Endothelial cell of umbilical vein (primary cell): ENCODE measurements around the gene CYP39A1. TPM values are rescaled to one million over a fixed set of nuclear protein-coding genes. Genes with fewer than 3 reads are reported as not detected.

Experiments used
- BruUV-seq: library from RNA; stranded (reverse); fragments of 400-500 nt; replicated peaks from 2 replicates; lab custom pipeline; 2021; lab: Mats Ljungman, UMichigan
- CTCF ChIA-PET: fragments of 300-600, 350-600 bp; sonication (Branson Sonifier 250); formaldehyde crosslinking; loops from one replicate; lab custom pipeline; 2021; ENCODE audit warnings: antibody characterized with exemption, inconsistent platforms; lab: Charles Lee
- POLR2A ChIA-PET: fragments of 300-600, 350-600 bp; sonication (Branson Sonifier 250); formaldehyde crosslinking; loops from one replicate; lab custom pipeline; 2021; ENCODE audit warnings: antibody characterized with exemption, inconsistent platforms; lab: Charles Lee
- DNase-seq: peaks from one replicate; pipeline ENCODE4 v3.0.0-alpha.2; 2011; ENCODE audit warnings: low read depth, low spot score
- FAIRE-seq: peaks from 2 replicates; lab custom pipeline; 2011; peaks lifted over from hg19 to GRCh38; lab: Jason Lieb, UNC
- H2AFZ ChIP-seq: 2 replicates; pipeline ENCODE4 v1.6.0; 2012; ENCODE audit warnings: low read depth, low read length, control low read depth, inconsistent platforms
- H3K27ac ChIP-seq: 2 replicates; pipeline ENCODE4 v1.5.1; 2011; ENCODE audit warnings: low read depth, mild to moderate bottlenecking, control low read depth, low read length, moderate library complexity; ENCODE audit not compliant: insufficient read depth
- H3K27me3 ChIP-seq, 2 experiments: 2 replicates each; pipeline versions ENCODE4 v1.6.0 to v1.6.1; 2011; ENCODE audit warnings: low read length in 2 of 2, mixed read lengths in 1 of 2; ENCODE audit not compliant: control insufficient read depth in 2 of 2, insufficient read depth in 2 of 2
- H3K36me3 ChIP-seq, 2 experiments: 2 replicates in 1 of 2; 3 replicates in 1 of 2; pipeline ENCODE4 v1.5.1; 2011; ENCODE audit warnings: low read length in 2 of 2, mild to moderate bottlenecking in 1 of 2, moderate library complexity in 1 of 2; ENCODE audit not compliant: control insufficient read depth in 2 of 2, insufficient read depth in 2 of 2; ENCODE audit errors: extremely low read depth in 1 of 2
- H3K4me1 ChIP-seq: 3 replicates; pipeline ENCODE4 v1.5.1; 2011; ENCODE audit warnings: mild to moderate bottlenecking, low read length; ENCODE audit not compliant: control insufficient read depth, insufficient read depth; ENCODE audit errors: extremely low read depth
- H3K4me2 ChIP-seq: 2 replicates; pipeline ENCODE4 v1.6.1; 2011; ENCODE audit warnings: low read length, control low read depth, mixed read lengths; ENCODE audit not compliant: insufficient read depth
- H3K4me3 ChIP-seq, 3 experiments: fragments of 200-600 bp in 1 of 3; sonication (generic), shearing (Covaris generic) in 1 of 3; replicated peaks in 1 of 3; 2 replicates each; pipeline ENCODE4 v1.5.1; 2011 to 2016; ENCODE audit warnings: control low read depth in 3 of 3, low read length in 3 of 3, mild to moderate bottlenecking in 2 of 3, inconsistent platforms in 1 of 3, low read depth in 1 of 3, moderate library complexity in 1 of 3; ENCODE audit not compliant: insufficient read depth in 1 of 3
- H3K79me2 ChIP-seq: 2 replicates; pipeline ENCODE4 v1.6.0; 2012; ENCODE audit warnings: low read length, inconsistent platforms; ENCODE audit not compliant: control insufficient read depth, insufficient read depth
- H3K9ac ChIP-seq: replicated peaks from 2 replicates; pipeline ENCODE3; 2011; ENCODE audit warnings: low read length, control low read depth; ENCODE audit not compliant: insufficient read depth; ENCODE audit errors: extremely low read depth
- H3K9me1 ChIP-seq: replicated peaks from 3 replicates; pipeline ENCODE4 v1.6.0; 2011; ENCODE audit warnings: mild to moderate bottlenecking, low read length; ENCODE audit not compliant: control insufficient read depth, insufficient read depth; ENCODE audit errors: extremely low read depth
- H3K9me3 ChIP-seq: replicated peaks from 2 replicates; pipeline ENCODE4 v1.5.1; 2012; ENCODE audit warnings: low read length, inconsistent platforms; ENCODE audit not compliant: control insufficient read depth, insufficient read depth
- H4K20me1 ChIP-seq: replicated peaks from 2 replicates; pipeline ENCODE3; 2011; ENCODE audit warnings: mild to moderate bottlenecking, low read length; ENCODE audit not compliant: control insufficient read depth, insufficient read depth; ENCODE audit errors: extremely low read depth
- CTCF ChIP-seq, 2 donors: IDR thresholded peaks; 1 replicate in 1 of 2; 2 replicates in 1 of 2; pipeline ENCODE4 v1.5.1; 2011; ENCODE audit warnings: low read length in 2 of 2, mild to moderate bottlenecking in 2 of 2, moderate library complexity in 2 of 2, control low read depth in 1 of 2, inconsistent platforms in 1 of 2, low read depth in 1 of 2; ENCODE audit not compliant: insufficient read depth in 1 of 2; ENCODE audit errors: extremely low read depth in 1 of 2
- EZH2 ChIP-seq: IDR thresholded peaks from 2 replicates; pipeline ENCODE4 v1.6.1; 2012; ENCODE audit warnings: borderline replicate concordance, low read depth, mild to moderate bottlenecking, moderate library complexity, low read length, inconsistent platforms; ENCODE audit not compliant: severe bottlenecking
- FOS ChIP-seq: IDR thresholded peaks from 2 replicates; pipeline ENCODE4 v1.6.1; 2011; ENCODE audit warnings: mild to moderate bottlenecking, low read length, moderate library complexity, borderline replicate concordance; ENCODE audit not compliant: insufficient read depth
- GATA2 ChIP-seq: IDR thresholded peaks from 2 replicates; pipeline ENCODE4 v1.7.0; 2011; ENCODE audit warnings: low read depth, mild to moderate bottlenecking, moderate library complexity, mixed read lengths, low read length; ENCODE audit not compliant: insufficient read length, insufficient read depth
- JUN ChIP-seq: IDR thresholded peaks from 2 replicates; pipeline ENCODE4 v1.6.1; 2011; ENCODE audit warnings: borderline replicate concordance, low read depth; ENCODE audit not compliant: insufficient read length, insufficient read depth
- MAX ChIP-seq: IDR thresholded peaks from 2 replicates; pipeline ENCODE4 v1.6.1; 2011; ENCODE audit not compliant: insufficient read depth, insufficient read length
- MYC ChIP-seq: IDR thresholded peaks from one replicate; pipeline ENCODE4 v1.6.1; 2011; ENCODE audit warnings: mild to moderate bottlenecking, low read depth, low read length
- POLR2A ChIP-seq: IDR thresholded peaks from 2 replicates; pipeline ENCODE4 v1.6.1; 2012; ENCODE audit warnings: low read depth, mild to moderate bottlenecking, control low read depth, low read length
- POLR2AphosphoS5 ChIP-seq: IDR thresholded peaks from 2 replicates; pipeline ENCODE4 v1.6.1; 2012; ENCODE audit warnings: low read depth, mild to moderate bottlenecking, control low read depth, low read length, moderate library complexity; ENCODE audit not compliant: insufficient read depth
- dilution Hi-C: fragments of 300-500 bp; cut with MboI; formaldehyde crosslinking; loops from one replicate; pipeline ENCODE4 v1.15.0; 2019; ENCODE audit warnings: low sequenced_read_pairs; ENCODE audit not compliant: extremely low pct_ligation_motif_present
- intact Hi-C: fragments of 100-400 bp; cut with micrococcal nuclease; formaldehyde crosslinking; loops from one replicate; pipeline ENCODE4 v1.10.0; 2022
- polyA plus RNA-seq, 4 experiments: library from polyadenylated mRNA; depleted of rRNA in 3 of 4; stranded (reverse) in 3 of 4; unstranded in 1 of 4; fragments of >200 nt; gene quantifications; 2 replicates each; pipeline versions ENCODE4 v1.2.1 to v1.2.3, GENCODE V29; 2011 to 2012; ENCODE audit warnings: missing spikeins in 1 of 4
- total RNA-seq: library from RNA; stranded (reverse); gene quantifications from 2 replicates; pipeline ENCODE4 v1.2.3, GENCODE V29; 2021

CYP39A1 gene
- total and polyA plus RNA-seq, 2 donors (not counting 3 experiments of a cell fraction or from before 2014, with no cell fraction given) = not detected

GRCh38 chr6:46629691-46630090 is 22.9 kb downstream of the CYP39A1 start:
- Histone ChIP-seq H4K20me1 (no peaks in the 10 kb centered on the region), H3K36me3 (no peaks in the 10 kb centered on the region), H3K9me1 (no peaks in the 10 kb centered on the region), H2AFZ (no peak overlapping the region), H3K9ac (no peak overlapping the region), H3K9me3 (no peaks in the 10 kb centered on the region), H3K27ac (no peak overlapping the region), H3K27me3 (no peaks in the 10 kb centered on the region), H3K4me1 (no peaks in the 10 kb centered on the region), H3K4me3 (no peak overlapping the region), H3K4me2 (no peak overlapping the region), H3K79me2 (no peaks in the 10 kb centered on the region)
- TF ChIP-seq FOS (no peak), MAX (no peak), POLR2AphosphoS5 (no peak), GATA2 (no peak), CTCF (IDR thresholded peaks at IDR 0.05; ENCODE audit: extremely low read depth in 1 of 2, insufficient read depth in 1 of 2, low read depth in 1 of 2, low read length in 2 of 2) (no peak), MYC (no peak), POLR2A (no peak), JUN (no peak), EZH2 (no peak)
- DNase-seq = no peak
- intact Hi-C loops (no loop called here), dilution Hi-C loops (no loop called here)
- no TSS peak for BruUV-seq
- FAIRE-seq = no peak
- ChIA-PET POLR2A (no interaction called here), CTCF (interaction anchor here (1.9 kb wide), 1 partner anchor 26 kb away, joined by 6 read pairs; no protein-coding TSS in a partner anchor)
